ENCODE results near the gene BHLHA9. TPM values are rescaled to one million over a fixed set of nuclear protein-coding genes. Genes with fewer than 3 reads are reported as not detected.

The BHLHA9 gene
- polyA plus RNA-seq (2011; rRNA removed) (not detected in 2 replicates), polyA plus RNA-seq (2017; fragmentation: RNase III; extraction: RNeasy Plus Mini Kit Qiagen cat#74134 plus additional on column Dnase treatment) (not detected in 3 replicates), polyA minus RNA-seq (2011; rRNA and poly(A)+ RNA removed) (not detected in 2 replicates)
- polyA plus RNA-seq (2012; cell fraction: cytosol; rRNA removed), result not detected in 2 replicates
- polyA plus RNA-seq (2012; cell fraction: nucleus; rRNA removed), result not detected in 2 replicates

GRCh38 chr17:1270210-1271029 lies at the start of gene BHLHA9:
BHLHA9 (plus strand) TSS chr17:1270444; CDS start chr17:1270564, 120 bp downstream.
- ChIA-PET CTCF (interaction anchor here (0.9 to 6.7 kb wide), 6 partner anchors 9 to 245 kb away, joined by 3 to 48 read pairs (median 10); partner anchors contain the start of genes INPP5K and TRARG1), POLR2A (no interaction called here)
- FAIRE-seq (no peak), DNase-seq (ENCODE audit: low read depth in 1 of 2, low spot score in 1 of 2) (no peak), ATAC-seq (no peak)
- H3K27ac ChIP-seq, result peak within 1 kb of the TSS in 1 of 2 experiments; percentile 93; a peak in 3 of 6 replicates
- H3K4me2 ChIP-seq, result peak within 1 kb of the TSS; percentile 80; the same call in 1 of the 3 replicates
- TF ChIP-seq REST (IDR thresholded peaks at IDR 0.05), result no peak
- TF ChIP-seq JUN (IDR thresholded peaks at IDR 0.05), result no peak
- no peak for TF ChIP-seq HDAC2 (IDR thresholded peaks at IDR 0.05)
- no peak for TF ChIP-seq EHF (CRISPR knock-in tag; IDR thresholded peaks at IDR 0.05)
- no peak for TF ChIP-seq CHD4 (IDR thresholded peaks at IDR 0.05; ENCODE audit: borderline replicate concordance)
- TF ChIP-seq HES2 (IDR thresholded peaks at IDR 0.05), result no peak
- no peak for TF ChIP-seq NR3C1 (IDR thresholded peaks at IDR 0.05)
- no peak for TF ChIP-seq EHMT2 (IDR thresholded peaks at IDR 0.05; ENCODE audit: low read depth)
- TF ChIP-seq PBX3 (IDR thresholded peaks at IDR 0.05), result no peak
- no peak for TF ChIP-seq USF2 (IDR thresholded peaks at IDR 0.05)
- no peak for TF ChIP-seq SREBF2 (IDR thresholded peaks at IDR 0.05)
- no peak within 1 kb of the TSS for H3K4me3 ChIP-seq
- WGBS (ENCODE audit: missing lambda C conversion rate), result 95% methylated on average over 82 of the region's 93 CpGs
- peaks cover 11% of the 10 kb centered on the region; the same call in 2 of the 3 replicates for H3K4me1 ChIP-seq
- H3K9me3 ChIP-seq, result no peaks in the 10 kb centered on the region

- ChIA-PET CTCF (interaction anchor here (0.9 to 1.3 kb wide), 3 partner anchors 34 to 99 kb away, joined by 3 to 4 read pairs (median 3); no protein-coding TSS in a partner anchor), POLR2A (no interaction called here)
- Histone ChIP-seq H3K4me3 (no peak overlapping the region), H3K9me3 (no peaks in the 10 kb centered on the region), H3K4me2 (no peak overlapping the region), H3K27ac (no peak overlapping the region), H3K4me1 (no peaks in the 10 kb centered on the region)
- no peak for TF ChIP-seq BHLHE40 (IDR thresholded peaks at IDR 0.05; ENCODE audit: low read depth, low read length)
- DNase-seq (ENCODE audit: low read depth in 1 of 2, low spot score in 1 of 2) (no peak), ATAC-seq (no peak), FAIRE-seq (no peak)
- WGBS (ENCODE audit: missing lambda C conversion rate), result 59% methylated on average over 7 of the region's 7 CpGs
These were observed 49.0 kb upstream of the BHLHA9 start for GRCh38 chr17:1221209-1221608.

DNA sequence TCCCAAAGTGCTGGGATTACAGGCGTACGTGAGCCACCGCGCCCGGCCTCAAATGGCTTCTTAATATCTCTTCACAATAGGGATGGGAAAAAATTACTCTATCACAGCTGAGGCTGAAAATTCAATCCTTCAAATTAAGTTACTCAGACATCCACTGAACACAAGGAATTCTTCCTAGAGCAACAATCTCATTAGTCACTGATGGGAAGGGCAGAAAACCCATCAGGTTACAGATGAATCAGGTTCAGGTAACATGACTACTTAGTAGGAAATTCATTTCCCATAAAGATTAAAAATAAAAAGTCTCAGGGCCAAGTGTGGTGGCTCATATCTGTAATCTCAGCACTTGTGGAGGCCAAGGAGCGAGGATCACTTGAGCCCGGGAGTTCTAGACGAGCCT lies 47.9 kb upstream of the BHLHA9 start:
- Histone ChIP-seq H3K4me2 (no peak overlapping the region), H3K27ac (no peak overlapping the region), H3K4me1 (no peaks in the 10 kb centered on the region), H3K4me3 (no peak overlapping the region), H3K9me3 (no peaks in the 10 kb centered on the region)
- 80% methylated on average over 8 of the region's 8 CpGs for WGBS (ENCODE audit: missing lambda C conversion rate)
- FAIRE-seq (no peak), DNase-seq (ENCODE audit: low read depth in 1 of 2, low spot score in 1 of 2) (no peak), ATAC-seq (no peak)
- POLR2A ChIA-PET, result no interaction called here
- CTCF ChIA-PET, result interaction anchor here (0.6 to 1.6 kb wide), 3 partner anchors 35 to 100 kb away, joined by 3 to 4 read pairs (median 4); no protein-coding TSS in a partner anchor
- no peak for TF ChIP-seq HDAC2 (IDR thresholded peaks at IDR 0.05)
- no peak for TF ChIP-seq HOXB5 (CRISPR knock-in tag; IDR thresholded peaks at IDR 0.05)
- no peak for TF ChIP-seq MAX (IDR thresholded peaks at IDR 0.05)
- TF ChIP-seq HES2 (IDR thresholded peaks at IDR 0.05), result no peak
- TF ChIP-seq, protein P1, sequence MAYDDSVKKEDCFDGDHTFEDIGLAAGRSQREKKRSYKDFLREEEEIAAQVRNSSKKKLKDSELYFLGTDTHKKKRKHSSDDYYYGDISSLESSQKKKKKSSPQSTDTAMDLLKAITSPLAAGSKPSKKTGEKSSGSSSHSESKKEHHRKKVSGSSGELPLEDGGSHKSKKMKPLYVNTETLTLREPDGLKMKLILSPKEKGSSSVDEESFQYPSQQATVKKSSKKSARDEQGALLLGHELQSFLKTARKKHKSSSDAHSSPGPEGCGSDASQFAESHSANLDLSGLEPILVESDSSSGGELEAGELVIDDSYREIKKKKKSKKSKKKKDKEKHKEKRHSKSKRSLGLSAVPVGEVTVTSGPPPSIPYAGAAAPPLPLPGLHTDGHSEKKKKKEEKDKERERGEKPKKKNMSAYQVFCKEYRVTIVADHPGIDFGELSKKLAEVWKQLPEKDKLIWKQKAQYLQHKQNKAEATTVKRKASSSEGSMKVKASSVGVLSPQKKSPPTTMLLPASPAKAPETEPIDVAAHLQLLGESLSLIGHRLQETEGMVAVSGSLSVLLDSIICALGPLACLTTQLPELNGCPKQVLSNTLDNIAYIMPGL (CRISPR knock-in tag; IDR thresholded peaks at IDR 0.05; ENCODE audit: borderline replicate concordance), result no peak
- TF ChIP-seq MYC (IDR thresholded peaks at IDR 0.05; ENCODE audit: borderline replicate concordance, low read length), result no peak
- no peak for TF ChIP-seq ESRRA (IDR thresholded peaks at IDR 0.05; ENCODE audit: borderline replicate concordance, low read length)
